Measurements from ENCODE around the gene PARD3B.

The PARD3B gene

DNA sequence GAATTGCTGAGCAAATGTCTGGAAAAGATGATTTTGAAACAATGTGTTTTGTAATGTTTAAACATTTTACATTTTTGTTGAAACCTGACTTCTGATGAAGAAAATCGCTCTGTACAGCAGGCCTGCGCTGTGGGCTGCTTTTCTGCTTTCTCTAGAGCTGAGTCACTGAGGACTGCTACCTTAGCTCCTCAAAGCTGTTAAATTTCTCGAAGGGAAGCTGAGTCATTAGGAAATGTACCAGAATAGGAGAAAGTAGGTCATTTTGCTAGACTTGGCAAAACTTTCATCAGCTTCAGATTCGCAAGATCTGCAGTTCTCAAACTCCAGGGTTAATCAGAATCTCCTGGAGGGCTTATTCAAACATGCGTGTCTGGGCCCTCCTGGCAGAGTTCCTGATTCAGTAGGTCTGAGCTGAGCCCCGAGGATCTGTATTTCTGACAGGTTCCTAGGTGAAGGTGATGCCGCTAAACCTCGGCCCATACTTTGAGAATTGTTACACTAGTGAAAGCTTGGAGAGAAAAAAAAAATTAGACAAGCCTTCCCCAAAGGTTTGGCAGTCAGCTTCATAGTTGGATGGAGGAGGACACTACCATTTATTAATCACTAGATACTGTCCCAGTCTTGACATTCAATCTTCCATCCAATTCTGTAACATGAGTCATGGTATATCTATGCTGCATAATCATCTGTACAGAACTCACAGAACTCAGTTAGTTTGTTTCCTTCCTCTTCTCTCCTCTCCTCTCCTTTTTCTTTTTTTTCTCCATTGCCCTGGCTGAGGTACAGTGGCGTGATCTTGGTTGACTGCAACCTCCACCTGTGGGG, 297.6 kb downstream of the PARD3B start:
- DNase-seq (ENCODE audit: low read depth) = peak; percentile 91

DNA sequence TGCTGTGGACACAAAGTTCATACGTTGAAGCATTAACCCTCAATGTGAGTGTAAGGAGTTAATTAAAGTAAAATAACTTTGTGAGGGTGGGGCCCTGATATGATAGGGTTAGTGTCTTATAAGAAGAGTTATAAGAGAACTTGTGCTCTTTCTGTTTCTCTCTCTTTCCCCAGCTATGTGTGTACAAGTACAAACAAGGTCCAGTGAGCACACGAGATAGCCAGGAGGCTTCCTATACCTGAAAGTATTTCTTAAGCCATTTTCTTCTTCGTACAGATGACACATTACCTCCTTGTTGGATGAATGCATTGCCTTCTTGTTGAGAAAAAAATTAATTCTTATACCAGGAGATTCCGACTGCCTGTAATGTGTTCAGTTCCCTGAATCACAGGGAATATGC, 301.2 kb downstream of the PARD3B start:
- DNase-seq (ENCODE audit: low read depth) = no peak

DNA sequence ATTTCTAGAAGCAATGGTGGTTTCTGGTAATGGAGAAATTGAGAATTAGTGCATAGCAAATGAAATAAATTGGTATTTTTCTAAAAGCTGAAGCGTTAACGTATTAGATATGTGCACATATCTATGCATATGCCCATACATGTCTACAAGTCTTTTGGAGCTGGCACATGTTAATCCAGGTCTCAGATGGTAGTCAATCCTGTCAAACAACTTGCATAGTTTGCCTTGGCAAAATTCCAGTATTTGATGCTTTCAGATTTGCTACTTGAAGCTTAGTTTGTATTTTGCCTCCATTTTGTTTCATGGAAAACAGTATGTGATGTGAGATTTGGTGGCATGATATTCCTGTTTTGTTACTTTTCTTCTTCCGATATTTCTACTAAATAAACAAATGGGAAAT, 304.6 kb downstream of the PARD3B start:
- DNase-seq (ENCODE audit: low read depth) = no peak

DNA sequence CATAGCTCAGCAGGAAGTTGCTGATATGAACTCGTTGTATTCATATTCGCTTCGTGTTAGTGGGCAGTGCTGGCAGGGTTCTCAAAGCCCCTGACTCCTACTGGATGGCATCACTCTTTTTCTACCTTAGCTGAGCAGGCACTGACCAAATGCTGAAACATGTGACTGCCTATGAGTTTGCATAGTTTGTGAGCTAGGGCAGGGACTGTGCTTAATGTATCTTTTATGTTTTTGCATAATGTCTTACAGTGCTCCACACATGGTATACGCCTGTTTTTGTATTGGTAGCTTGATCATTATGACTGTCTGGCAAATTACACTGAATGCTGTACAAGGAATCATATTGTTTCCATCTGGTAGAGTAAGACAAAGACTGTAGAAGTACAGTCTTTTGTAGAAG, 305.3 kb downstream of the PARD3B start:
- no peak for DNase-seq (ENCODE audit: low read depth)

DNA sequence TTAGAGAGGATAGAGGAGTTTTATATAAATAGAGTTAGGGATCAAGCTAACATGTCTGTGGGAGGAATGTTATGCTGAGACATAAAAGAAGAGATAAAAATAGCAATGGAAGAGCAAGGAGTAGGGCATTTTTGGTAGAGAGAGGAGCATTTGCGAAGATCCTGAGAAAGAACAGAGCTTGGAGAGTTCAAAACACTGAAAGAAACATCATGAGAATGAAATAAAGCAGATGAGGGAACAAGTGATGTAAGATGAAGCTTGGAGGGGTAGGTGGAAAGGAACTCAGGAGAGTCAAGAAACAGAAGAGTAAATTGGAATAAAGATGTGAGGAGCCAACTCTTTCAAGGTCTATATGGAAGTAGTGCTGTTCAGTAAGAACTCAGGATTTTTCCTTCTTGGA, 308.6 kb downstream of the PARD3B start:
- no peak for DNase-seq (ENCODE audit: low read depth)

DNA sequence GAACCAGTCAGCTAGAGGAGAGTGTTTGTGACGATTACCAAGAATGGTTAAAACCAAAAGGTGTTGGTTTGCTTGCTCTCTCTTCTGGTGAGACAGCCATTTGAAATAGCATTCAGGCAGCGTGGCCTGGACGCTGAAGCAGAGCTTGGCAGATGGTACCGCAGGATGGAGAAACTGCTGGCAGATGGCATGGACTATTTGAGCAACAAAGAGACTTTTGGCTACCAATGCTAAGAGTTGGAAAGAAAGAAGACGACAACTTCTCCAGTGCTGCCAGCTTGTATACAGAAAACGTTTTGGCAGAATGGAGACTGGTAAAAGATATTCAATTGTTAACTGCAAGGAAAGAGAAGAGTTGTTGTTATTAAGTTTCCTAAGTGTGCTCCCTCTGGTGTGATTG, 315.0 kb downstream of the PARD3B start:
- DNase-seq (ENCODE audit: low read depth) = no peak

DNA sequence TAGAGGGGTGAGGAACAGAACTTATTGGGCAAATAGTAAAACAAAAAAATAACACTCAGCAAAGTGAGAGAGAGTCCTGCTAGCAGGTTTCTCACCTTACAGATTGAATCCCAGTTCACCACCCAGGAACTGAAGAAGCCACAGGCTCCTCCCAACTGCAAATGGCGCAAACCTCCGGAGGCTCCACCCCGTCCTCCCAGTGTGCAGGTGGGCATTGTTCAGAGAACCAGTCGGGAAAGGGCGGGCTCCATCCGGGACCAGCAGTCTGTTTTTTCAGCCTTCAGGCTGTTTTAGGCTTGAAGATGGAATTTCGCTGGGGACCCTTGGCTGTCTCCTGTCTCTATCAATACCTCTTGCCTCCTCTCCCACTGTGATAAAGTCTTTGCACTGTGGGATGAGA, 317.5 kb downstream of the PARD3B start:
- DNase-seq (ENCODE audit: low read depth) = no peak

DNA sequence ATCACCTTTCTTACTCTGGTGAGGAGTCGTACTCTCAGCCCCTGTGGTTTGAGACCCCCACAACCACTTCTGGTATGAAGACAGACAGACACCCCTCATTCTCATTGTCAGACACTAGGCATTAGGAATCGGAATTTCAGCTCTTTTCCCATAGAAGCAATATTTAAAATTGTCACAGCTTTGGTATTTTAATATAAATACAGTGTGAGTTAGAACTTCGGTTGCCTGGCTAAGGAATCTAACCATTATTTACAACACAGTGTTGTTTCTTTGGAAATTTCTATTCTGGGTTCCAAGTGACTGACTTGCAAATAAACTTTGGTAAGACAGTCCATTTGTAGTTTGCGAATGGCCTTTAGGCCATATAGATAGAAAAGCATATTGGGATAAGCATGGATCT, 318.1 kb downstream of the PARD3B start:
- no peak for DNase-seq (ENCODE audit: low read depth)

DNA sequence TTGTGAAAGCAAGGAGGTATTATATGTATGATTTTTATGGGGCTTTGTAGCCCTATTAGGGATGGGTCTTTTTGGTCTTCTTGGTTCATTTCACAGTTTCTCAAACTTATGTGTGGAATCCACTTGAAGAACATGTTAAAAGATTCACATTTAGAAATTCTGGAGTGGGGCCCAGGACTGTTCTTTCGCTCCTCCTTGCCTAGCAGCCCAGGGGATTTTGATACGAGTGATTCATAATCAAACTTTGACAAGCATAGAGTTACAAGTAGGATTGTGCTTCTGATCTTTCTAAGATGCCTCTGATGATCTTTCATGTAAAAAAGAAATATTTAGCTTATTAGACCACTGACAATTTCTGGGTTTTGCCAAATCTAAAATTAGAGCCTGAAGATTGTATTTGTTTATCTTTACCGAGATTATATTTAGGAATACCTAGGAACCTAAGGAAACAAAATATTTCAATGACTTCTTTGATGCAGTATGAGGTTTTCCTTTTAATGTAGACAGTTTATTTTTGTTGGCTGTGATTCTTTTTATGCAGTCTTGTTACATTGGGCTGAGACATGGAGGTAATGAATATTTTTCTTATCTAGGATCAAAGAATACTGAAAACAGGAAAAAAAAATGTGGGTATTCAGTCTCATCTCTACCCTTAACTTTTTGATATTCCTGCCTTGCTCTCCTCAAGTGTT, 324.0 kb downstream of the PARD3B start:
- peak; percentile 50 for DNase-seq (ENCODE audit: low read depth)

DNA sequence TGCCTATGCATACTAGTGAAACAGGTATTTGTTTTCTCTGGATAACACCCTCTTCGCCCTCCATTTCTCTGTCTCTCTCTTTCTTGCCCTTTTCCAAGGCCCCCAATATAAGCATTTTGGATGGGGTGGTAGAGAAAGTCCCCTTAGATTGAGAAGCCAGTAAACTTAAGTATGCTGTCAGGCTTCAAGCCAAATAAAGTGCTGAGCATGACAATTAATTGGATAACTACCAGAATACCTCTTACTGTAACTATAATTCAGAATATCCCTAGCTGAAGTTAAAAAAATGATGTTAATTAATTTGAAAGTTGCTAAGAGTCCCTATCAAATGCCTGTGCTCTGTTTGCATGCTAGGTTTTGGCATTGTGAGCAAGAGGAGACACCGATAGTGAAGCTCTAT, 324.8 kb downstream of the PARD3B start:
- DNase-seq (ENCODE audit: low read depth) = no peak

DNA sequence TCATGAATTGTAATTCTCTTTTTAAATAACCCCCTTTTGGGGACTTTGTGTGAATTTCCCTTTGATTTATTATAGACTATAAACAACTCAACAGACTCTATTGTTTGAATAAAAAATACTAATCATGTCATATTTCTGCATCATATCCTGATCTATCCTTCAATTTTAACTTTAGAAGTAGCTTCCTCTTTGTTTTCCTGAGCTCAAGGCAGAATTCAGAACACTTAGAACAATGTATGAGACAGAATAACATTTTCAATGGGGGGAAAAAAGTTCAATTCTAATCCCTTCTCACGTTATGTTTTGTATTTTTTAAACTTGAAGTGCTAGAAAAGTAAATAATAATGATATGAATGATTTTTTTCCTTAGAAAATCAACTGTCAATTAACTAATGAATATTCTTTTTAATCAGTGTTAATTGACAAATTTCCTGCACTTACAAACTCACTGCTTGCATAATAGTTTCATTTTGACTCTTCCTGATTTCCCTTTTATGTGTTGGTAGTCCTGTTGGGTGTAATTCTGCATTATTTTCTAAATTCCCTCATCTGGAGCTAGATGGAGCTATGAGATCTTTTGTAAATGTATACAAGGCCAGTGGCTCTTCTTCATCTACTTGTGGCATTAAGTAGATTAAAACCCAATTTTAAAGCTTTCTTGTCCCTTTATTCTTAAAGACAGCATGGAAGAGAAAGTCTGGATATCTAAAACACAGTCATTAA, 326.1 kb downstream of the PARD3B start:
- peak; percentile 54 for DNase-seq (ENCODE audit: low read depth)

DNA sequence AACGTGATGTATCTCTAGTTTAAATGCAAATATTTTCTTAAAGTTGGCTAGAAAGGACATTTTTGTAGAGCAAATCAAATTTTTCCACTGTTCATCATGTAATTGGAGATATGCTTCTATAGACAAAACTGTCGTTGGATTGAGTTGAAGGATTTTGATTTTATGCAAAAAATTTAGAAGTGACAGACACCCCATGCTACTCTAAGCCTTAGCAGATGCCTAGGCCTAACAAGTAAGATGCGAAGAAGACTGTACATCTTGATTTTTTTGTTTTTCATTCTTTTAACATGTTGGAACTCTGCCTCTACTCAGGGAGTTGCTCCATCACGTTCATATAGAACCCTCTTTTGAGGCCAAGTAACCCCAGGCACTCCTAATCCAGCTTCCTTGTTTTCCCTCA, 331.0 kb downstream of the PARD3B start:
- DNase-seq (ENCODE audit: low read depth) = no peak

DNA sequence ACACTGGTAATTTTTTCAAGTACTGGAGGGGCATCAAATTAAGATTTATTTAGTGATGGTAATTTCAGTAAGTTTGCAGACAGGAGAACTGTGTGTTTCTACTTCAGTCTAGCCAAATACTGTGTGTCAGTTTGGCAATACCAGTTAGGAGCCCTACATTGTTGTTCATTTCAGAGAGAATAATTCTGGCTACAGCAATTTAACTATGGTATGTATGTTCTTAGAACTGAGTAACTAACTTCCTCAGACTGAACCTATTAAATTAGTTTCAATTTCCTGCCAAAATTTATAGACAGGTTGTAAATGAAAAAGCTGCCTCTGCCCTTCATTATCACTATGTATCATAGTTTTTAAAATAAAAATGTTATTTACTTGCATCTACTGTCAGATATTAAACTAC, 332.4 kb downstream of the PARD3B start:
- DNase-seq (ENCODE audit: low read depth) = no peak

DNA sequence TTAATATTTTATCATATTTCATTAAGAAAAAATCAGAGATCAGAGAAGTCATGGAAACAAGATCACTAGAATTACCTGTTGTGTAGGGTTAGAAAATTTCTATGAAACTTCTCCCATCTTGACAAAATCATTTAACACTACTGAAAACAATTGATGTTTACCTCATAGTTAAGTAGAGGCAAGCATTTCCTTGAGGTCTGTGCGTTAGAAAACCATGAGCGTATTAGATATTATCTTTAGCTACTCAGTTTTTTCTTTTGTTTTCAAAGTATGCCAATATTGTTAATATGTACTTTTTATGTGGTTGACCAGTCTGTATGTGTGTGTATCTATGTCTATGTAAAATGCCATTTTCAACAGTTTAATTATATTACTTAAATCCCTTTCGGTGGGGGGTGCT, 335.7 kb downstream of the PARD3B start:
- no peak for DNase-seq (ENCODE audit: low read depth)

DNA sequence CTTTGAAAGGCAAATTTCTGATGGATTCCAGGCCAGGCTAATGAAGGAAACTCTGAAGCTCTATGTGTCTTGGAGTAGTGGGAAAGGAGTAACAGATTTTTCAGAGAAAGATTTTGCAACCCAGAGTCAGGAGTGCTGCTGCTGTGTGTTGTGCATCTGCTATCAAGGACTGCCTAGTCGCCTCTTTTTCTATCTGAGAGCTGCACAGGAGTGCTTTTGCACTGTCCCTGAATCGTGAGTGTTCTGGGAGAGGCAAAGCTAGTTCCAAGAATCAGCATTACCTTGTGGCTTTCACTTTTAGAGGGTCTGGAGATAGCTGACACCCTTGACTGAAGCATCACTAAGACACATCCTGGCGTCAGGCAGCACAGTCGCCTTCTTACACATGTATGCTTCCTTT, 336.4 kb downstream of the PARD3B start:
- no peak for DNase-seq (ENCODE audit: low read depth)

DNA sequence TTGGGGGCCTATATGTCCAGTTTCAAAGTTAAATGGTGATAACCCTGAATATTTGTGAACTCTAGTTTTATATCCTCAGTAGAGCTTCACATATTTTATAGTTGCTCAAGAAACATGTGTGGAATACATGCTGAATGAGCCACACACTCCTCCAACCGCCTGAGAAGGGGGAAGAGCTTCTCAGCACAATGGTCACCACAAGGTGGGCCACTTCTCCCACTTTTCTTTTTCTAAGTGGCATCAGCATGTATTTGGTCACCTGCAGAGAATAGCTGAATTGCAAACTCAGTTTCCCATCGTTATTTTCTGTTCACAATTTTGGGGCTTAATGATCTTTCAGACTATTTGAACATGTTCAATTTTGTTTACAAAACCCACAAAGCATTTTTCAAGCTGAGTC, 340.5 kb downstream of the PARD3B start:
- no peak for DNase-seq (ENCODE audit: low read depth)

DNA sequence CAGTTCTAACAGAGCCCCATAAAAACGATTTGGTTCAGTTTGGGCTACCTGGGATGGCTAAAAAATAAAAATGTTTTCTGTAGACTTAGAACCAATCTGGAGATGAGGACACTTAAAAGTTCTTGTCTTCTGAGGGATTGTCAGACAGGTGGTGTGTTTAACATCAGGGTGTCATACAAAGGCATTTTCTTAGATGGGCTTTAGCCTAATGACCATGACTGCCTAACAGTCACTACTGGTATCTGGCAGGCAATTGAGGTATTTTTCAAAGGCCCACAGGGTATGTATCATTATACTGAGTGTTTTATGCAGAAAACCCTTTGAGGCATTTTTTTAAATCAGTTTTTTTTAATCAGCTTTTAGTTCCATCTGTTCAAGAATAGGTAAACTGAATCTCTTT, 341.4 kb downstream of the PARD3B start:
- no peak for DNase-seq (ENCODE audit: low read depth)

DNA sequence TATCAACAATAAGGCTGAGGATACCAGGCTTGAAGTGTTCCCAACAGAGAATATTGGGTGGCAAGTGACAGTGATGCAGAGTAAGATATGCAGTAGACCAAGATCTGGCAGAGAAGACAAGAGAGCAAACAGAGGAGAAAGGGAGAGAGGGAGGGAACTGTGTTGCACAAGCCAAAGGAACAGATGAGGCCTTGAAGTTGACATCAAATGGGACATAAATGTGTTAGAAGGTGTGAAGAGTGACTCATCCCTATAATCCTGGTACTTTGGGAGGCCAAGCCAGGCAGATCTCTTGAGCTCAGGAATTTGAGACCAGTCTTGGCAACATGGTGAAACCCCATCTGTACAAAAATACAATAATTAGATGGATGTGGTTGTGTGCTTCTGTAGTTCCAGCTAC, 342.9 kb downstream of the PARD3B start:
- no peak for DNase-seq (ENCODE audit: low read depth)

DNA sequence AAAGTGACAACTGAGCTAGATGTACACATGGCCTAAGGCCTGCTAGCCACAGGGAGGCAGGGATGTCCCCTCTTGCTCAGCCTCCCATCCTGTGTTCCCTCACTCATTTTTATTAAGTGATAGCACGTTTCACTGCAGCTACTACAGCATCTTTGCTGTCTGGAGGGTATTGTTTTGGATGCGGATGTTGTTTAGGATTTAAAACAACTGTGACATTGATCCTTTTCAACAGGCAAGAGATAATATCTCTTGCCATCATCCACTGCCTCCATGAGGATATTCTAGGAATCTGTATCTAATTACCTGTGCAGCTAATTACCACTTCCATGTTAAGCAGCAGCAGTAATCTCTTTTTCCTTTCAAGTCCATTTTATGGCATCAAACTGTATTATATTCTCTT, 345.4 kb downstream of the PARD3B start:
- DNase-seq (ENCODE audit: low read depth) = no peak

DNA sequence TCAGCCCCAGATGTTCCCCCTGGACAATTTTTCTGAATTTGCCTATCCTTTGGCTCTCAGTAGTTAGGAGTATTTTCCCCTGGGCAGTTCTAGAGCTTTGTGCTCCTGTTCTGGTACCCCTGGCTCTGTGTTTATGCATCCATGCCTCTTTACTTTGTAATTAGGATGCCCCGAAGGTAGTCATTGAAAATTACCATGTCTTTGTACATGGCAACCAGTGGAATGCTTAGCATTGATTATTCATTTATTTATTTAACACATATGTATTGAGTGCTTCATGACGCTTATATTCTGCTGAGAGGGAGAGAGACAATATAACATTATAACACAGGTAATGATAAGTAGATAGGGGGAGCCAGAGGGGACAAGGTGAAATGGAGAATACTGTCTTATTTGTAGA, 346.5 kb downstream of the PARD3B start:
- no peak for DNase-seq (ENCODE audit: low read depth)

DNA sequence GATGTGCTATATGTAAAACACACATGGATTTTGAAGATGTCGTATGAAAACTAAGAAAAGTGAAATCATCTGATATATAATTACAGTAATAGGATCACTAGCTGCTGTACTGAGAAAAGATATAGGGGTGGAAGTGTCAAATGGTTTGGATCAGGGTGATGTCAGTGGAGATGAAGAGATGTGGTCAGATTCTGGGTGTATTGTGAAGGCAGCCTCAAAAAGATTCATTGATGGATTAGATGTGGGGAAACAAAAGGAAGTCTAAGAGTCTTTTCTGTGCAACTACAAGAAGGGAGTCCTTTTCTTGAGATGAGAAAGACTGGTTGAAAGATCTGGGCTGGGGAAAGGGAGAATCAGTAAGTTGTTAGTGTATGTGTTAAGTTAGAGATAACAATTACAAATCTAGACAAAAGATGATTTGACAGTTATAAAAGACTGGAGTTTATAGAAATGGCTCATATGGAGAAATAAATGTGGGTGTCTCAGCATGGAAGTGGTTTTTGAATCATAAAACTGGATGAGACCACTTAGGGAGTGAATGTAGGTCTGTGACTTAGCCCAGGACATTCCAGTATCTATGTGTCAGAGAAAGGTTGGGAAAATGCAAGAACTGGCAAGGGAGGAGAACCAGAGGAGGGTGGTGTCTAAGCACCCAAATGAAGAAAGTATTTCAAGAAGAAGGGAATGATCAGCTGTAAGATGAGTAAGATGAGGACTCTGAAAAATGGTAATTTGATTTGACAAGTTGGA, 347.4 kb downstream of the PARD3B start:
- no peak for DNase-seq (ENCODE audit: low read depth)

DNA sequence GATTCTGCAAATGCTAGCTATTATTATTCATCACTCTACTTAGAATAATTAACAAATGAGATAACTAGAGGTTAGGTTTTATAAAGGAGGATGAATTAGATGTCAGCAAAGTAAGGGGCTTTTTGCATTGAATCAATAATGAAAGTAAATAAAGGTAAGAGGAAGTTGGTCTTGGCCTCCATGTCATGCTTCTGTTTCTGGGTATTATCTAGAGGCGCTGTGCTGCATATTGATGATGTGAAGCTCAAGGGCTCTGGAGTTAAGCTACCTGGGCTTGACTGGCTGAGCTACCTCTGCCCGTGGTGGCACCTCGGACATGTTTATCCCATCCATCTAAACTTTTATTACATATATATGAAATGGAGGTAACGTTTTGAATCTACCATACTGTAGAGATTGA, 350.9 kb downstream of the PARD3B start:
- DNase-seq (ENCODE audit: low read depth) = no peak
